GM12891 (cell line): ENCODE data around the gene EDC3.

Experiments
- PAX5 ChIP-seq: IDR thresholded peaks from 2 replicates; pipeline ENCODE4 v1.6.1; 2011; ENCODE audit warnings: low read length, moderate library complexity, mild to moderate bottlenecking; ENCODE audit not compliant: insufficient read depth, severe bottlenecking
- POLR2A ChIP-seq: IDR thresholded peaks from 2 replicates; pipeline ENCODE4 v1.6.1; 2011; ENCODE audit warnings: low read depth, low read length, control low read depth
- POLR2AphosphoS5 ChIP-seq: IDR thresholded peaks from 2 replicates; pipeline ENCODE4 v1.6.1; 2011; ENCODE audit warnings: low read depth, low read length, control low read depth

GRCh38 chr15:74680456-74680855 is 15.4 kb downstream of the EDC3 start:
- TF ChIP-seq POLR2A (no peak), POLR2AphosphoS5 (no peak), PAX5 (no peak)
